Measurements from ENCODE around the gene HEYL.

Gene HEYL

DNA sequence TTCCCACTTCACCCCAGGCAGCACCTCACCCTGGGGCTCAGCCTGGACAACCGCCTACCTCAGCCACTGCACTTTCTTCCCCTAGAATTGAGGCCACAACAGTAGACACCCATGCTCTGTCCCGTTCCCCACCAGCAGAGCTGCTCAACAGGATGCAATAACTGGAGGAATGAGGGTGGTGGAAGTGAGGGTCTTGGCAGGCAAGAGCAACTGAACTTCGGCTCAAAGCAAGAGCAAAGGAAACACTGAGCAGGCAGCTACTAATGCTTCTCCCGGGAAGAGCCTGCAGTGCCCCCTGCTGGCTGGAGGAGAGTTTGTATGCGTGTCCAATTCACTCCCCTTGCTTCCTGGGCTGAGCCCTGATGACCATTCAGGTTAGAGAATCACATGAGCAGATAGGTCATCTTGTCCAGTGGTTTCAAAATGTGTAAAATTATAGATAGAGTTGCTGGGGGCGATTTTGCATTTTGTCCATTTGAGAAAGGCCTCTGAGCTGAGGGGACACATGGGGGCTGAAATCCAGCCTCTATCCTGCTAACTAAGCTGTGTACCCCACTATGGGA, 18.6 kb upstream of the HEYL start:
- no peaks in the 10 kb centered on the region for H3K27me3 ChIP-seq (ENCODE audit: low read depth)
- peak overlapping the region; percentile 14 for H3K4me3 ChIP-seq
- no peaks in the 10 kb centered on the region for H3K9me3 ChIP-seq
- peaks cover 3% of the 10 kb centered on the region; the same call in 1 of the 2 replicates for H3K4me1 ChIP-seq
- DNase-seq (ENCODE audit: low spot score in 2 of 2) = peak; percentile 77 to 86
- in situ Hi-C loops (cut with MboI; ENCODE audit: low sequenced_read_pairs) = no loop called here
- H3K36me3 ChIP-seq (replicated peaks) = no peaks in the 10 kb centered on the region

DNA sequence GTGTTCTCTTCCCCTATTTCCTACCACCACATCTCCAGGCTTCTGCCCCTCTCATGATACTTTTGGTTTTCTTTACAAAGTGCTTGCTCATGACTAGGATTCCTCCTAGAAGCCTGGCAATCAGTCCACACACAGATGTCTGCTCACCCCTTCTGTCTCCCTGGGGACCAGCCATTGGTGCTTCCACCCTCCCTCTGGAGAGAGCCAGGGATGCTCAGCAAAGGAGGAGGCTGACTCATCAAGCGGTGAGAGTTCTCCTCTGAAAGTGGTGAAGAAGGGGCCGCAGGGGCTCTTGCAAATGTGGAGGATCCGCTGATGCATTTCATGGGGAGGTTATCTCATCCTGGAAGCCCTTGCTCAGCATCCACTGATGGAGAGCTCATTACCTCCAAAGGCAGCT, 18.0 kb upstream of the HEYL start:
- no peaks in the 10 kb centered on the region for H3K36me3 ChIP-seq (replicated peaks)
- DNase-seq (ENCODE audit: low spot score in 2 of 2) = no peak
- H3K4me3 ChIP-seq = no peak overlapping the region
- no peaks in the 10 kb centered on the region for H3K9me3 ChIP-seq
- in situ Hi-C loops (cut with MboI; ENCODE audit: low sequenced_read_pairs) = no loop called here
- H3K4me1 ChIP-seq = peaks cover 3% of the 10 kb centered on the region; the same call in 1 of the 2 replicates
- no peaks in the 10 kb centered on the region for H3K27me3 ChIP-seq (ENCODE audit: low read depth)

DNA sequence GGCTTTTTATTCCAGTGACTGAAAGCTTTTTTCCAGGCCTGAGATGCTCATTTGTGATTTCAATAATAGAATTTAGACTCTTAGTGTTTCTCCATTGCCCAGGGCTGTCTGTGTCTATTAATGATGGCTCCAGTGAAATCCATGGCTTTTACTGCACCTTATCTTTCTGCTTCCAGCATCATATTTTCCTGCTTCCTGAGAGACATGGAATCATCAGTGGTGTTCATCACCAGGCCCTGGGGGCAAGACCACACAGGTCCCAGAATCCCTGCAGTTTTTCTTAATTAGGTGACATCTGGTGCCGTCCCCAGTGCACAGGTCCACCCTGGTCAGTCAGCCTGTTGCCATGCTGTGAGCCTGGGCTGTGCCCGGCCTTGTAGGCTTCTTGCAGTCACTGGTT, 16.9 kb upstream of the HEYL start:
- H3K4me3 ChIP-seq = no peak overlapping the region
- H3K27me3 ChIP-seq (ENCODE audit: low read depth) = no peaks in the 10 kb centered on the region
- H3K36me3 ChIP-seq (replicated peaks) = no peaks in the 10 kb centered on the region
- peaks cover 3% of the 10 kb centered on the region; the same call in 1 of the 2 replicates for H3K4me1 ChIP-seq
- in situ Hi-C loops (cut with MboI; ENCODE audit: low sequenced_read_pairs) = no loop called here
- H3K9me3 ChIP-seq = no peaks in the 10 kb centered on the region
- no peak for DNase-seq (ENCODE audit: low spot score in 2 of 2)

DNA sequence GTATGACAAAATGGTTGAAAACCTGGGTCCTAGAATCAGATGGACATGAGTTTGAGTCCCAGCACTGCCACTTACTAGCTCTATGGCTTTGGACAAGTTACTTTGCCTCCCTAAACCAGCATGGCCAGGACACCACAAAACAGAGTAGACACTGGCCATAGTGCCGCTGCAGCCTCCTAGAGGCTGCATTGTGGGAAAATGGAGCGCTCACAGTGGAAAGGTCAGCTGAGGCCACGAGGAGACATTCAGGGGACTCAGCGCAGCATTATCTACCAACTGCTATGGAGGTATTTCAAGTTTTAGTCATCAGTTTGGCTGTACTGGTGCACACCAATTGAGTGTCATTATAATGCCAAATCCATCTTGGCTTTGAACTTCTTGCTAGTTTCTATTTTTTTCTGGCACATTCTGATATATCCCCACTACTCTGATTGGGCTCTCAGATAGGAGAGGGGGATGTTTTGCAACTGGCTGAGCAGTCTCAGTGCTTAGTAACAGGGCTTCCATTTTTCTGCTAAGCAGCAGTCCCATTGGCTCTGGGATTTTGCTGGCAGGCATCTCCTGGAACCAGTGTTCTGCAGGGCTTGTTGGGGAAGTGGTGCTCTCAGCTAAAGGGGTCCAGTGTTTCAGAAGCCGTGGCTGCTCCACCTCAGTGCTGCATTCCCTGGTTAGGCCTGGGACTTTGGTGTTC, 16.3 kb upstream of the HEYL start:
- H3K4me3 ChIP-seq = no peak overlapping the region
- in situ Hi-C loops (cut with MboI; ENCODE audit: low sequenced_read_pairs) = no loop called here
- DNase-seq (ENCODE audit: low spot score in 2 of 2) = no peak
- no peaks in the 10 kb centered on the region for H3K36me3 ChIP-seq (replicated peaks)
- no peaks in the 10 kb centered on the region for H3K9me3 ChIP-seq
- H3K27me3 ChIP-seq (ENCODE audit: low read depth) = no peaks in the 10 kb centered on the region
- H3K4me1 ChIP-seq = peaks cover 3% of the 10 kb centered on the region; the same call in 1 of the 2 replicates

DNA sequence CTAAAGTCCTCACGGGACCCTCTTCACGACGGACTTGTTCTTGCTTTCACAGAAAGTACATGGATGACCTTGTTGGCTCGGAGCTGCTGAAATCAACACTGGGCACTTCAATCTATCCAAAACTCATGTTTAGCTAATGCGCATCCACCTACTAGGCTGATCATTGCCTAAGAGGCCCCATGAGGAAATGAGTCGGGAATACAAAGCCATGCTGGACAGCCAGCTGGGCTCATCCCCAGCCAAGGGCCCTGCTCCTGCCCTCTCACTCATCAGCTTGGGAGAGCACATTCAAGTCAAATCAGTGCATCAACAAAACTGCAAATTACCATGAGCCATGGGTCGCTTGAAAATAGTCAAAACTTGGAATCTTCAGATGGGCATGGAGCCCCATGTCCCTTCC, 14.8 kb upstream of the HEYL start:
- peaks cover 3% of the 10 kb centered on the region; the same call in 1 of the 2 replicates for H3K4me1 ChIP-seq
- DNase-seq (ENCODE audit: low spot score in 2 of 2) = no peak
- no peaks in the 10 kb centered on the region for H3K27me3 ChIP-seq (ENCODE audit: low read depth)
- in situ Hi-C loops (cut with MboI; ENCODE audit: low sequenced_read_pairs) = no loop called here
- no peaks in the 10 kb centered on the region for H3K36me3 ChIP-seq (replicated peaks)
- no peak overlapping the region for H3K4me3 ChIP-seq
- no peaks in the 10 kb centered on the region for H3K9me3 ChIP-seq

DNA sequence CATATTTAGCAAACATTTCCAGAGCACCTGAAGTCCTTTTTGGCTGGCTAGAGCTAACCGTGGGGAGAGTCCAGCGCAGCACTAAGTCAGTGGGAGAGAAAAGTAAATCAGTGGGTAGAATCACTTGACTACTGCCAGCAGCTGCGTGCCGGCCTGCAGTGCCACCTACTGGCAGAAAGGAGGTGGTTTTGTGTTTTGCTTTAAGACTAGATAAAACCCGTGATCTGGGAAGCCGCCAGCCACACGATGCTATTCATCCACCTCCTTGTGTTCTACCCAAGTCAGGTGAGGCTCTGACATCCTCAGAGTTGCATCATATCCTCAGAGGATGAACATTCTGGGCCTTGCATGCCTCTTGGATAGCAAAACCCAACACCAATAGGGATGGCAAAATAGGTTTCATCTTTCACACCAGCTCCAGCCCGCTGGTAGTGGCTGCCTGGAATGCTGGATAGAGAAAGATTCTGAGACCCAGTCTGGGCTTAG, 14.1 kb upstream of the HEYL start:
- in situ Hi-C loops (cut with MboI; ENCODE audit: low sequenced_read_pairs) = no loop called here
- Histone ChIP-seq H3K36me3 (replicated peaks) (no peaks in the 10 kb centered on the region), H3K4me3 (no peak overlapping the region), H3K27me3 (ENCODE audit: low read depth) (no peaks in the 10 kb centered on the region), H3K9me3 (no peaks in the 10 kb centered on the region), H3K4me1 (peaks cover 3% of the 10 kb centered on the region; the same call in 1 of the 2 replicates)
- DNase-seq (ENCODE audit: low spot score in 2 of 2) = peak; percentile 67 to 81

DNA sequence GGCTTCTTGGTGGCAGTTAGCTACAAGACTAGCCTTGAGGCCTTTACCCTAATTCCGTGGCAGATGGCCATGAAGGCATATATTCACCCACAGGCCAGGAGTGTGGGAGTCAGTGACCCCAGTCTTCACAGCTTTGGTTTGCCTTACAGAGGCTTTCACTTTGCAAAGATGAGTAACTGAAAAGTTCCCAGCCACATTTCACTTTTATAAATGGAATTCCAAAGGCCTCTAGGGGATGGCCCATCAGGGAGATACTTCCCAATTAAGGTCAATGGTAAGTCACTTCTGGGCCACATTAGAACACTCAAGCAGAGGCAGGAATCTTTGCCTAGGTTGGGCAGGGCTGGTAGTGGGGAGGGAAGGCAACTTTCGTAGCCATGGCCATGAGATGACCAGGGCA, 13.1 kb upstream of the HEYL start:
- Histone ChIP-seq H3K9me3 (no peaks in the 10 kb centered on the region), H3K4me1 (no peaks in the 10 kb centered on the region; the same call in 1 of the 2 replicates), H3K36me3 (replicated peaks) (no peaks in the 10 kb centered on the region), H3K27me3 (ENCODE audit: low read depth) (no peaks in the 10 kb centered on the region), H3K4me3 (no peak overlapping the region)
- DNase-seq (ENCODE audit: low spot score in 2 of 2) = no peak
- in situ Hi-C loops (cut with MboI; ENCODE audit: low sequenced_read_pairs) = no loop called here

DNA sequence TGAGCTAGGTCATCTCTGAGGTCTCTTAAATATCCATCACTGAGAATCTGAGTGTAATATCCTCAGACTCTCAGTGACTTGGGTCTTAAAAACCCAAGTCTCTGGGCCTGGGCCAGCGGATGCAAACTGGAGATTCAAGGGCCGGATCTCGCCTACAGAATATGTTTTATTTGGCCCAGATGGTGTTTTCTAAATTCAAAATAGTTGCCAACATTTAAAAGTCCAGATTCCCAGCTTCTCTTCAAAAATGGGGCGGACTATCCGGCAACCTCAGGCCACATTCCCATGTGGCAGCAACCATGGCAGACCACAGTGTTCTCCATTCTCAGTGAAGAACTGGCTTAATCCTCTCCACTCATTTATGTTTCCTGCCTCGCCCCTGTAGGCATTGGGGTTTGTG, 12.7 kb upstream of the HEYL start:
- Histone ChIP-seq H3K4me3 (no peak overlapping the region), H3K4me1 (no peaks in the 10 kb centered on the region), H3K27me3 (ENCODE audit: low read depth) (no peaks in the 10 kb centered on the region), H3K36me3 (replicated peaks) (no peaks in the 10 kb centered on the region), H3K9me3 (no peaks in the 10 kb centered on the region)
- in situ Hi-C loops (cut with MboI; ENCODE audit: low sequenced_read_pairs) = no loop called here
- DNase-seq (ENCODE audit: low spot score in 2 of 2) = no peak

DNA sequence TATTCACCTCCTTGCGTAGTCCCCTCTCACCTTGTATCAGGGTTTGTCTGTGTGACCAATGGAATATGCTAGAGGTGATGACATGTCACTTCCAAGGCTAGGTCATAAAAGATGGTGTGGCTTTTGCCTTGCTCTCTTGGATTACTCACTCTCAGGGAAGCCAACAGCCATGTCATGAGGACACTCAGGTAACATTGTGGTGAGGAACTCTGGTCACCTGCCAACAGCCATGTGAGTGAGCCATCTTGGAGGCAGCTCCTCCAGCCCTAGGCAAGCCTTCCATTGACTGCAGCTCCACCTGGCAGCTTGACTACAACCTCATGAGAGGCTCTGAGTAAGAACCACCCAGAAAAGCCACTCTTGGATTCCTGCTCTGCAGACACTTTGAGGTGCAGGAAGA, 11.0 kb upstream of the HEYL start:
- in situ Hi-C loops (cut with MboI; ENCODE audit: low sequenced_read_pairs) = no loop called here
- Histone ChIP-seq H3K36me3 (replicated peaks) (no peaks in the 10 kb centered on the region), H3K9me3 (no peaks in the 10 kb centered on the region), H3K4me3 (no peak overlapping the region), H3K27me3 (ENCODE audit: low read depth) (no peaks in the 10 kb centered on the region), H3K4me1 (no peaks in the 10 kb centered on the region)
- no peak for DNase-seq (ENCODE audit: low spot score in 2 of 2)

DNA sequence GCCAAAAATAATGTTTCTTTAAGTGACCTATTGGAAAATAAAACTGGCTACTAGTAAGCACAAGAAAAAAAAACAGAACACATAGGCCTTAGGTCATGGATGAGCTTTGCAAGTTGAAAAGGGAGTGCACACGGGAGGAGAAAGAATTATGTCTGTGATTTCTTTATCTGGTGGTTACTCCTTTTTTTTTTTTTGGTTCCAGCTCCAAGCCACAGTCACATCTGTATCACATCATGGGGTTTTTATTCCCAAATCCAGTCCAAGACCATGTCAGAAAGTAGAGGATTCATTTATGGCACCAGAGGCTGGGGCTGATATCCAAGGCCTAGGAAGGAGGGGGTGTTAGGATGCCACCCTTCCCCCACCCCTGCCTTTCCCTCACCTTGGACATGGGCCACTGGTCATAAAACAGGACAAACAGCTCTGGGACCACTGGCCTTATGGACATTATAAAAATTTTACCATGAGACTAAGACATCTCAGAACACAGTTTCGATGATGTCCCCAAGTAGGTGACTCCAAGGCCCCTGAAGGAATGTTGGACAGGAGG, 10.3 kb upstream of the HEYL start:
- H3K9me3 ChIP-seq = no peaks in the 10 kb centered on the region
- DNase-seq (ENCODE audit: low spot score in 2 of 2) = no peak
- in situ Hi-C loops (cut with MboI; ENCODE audit: low sequenced_read_pairs) = no loop called here
- no peak overlapping the region for H3K4me3 ChIP-seq
- no peaks in the 10 kb centered on the region for H3K4me1 ChIP-seq
- H3K36me3 ChIP-seq (replicated peaks) = no peaks in the 10 kb centered on the region
- no peaks in the 10 kb centered on the region for H3K27me3 ChIP-seq (ENCODE audit: low read depth)

DNA sequence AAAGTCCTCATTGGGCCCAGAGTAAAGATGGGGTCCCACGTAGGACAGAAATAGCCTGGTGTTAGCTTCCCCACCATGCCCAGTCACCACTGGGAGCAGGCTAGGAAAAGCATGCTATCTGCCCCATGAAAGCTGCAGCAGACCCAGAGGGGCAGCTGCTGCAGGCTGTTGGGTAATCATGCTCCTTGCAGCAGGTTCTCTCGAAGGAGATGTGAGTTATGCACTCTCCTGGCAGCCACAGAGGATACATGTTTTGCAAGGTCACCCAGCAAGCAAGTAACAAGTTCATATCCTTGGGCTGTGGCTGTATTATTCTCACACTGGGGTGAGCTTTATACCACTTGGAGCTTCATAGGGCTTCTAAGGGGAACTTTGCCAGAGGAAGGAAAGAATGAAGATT, 9.1 kb upstream of the HEYL start:
- no peak for DNase-seq (ENCODE audit: low spot score in 2 of 2)
- in situ Hi-C loops (cut with MboI; ENCODE audit: low sequenced_read_pairs) = no loop called here
- no peak overlapping the region for H3K4me3 ChIP-seq
- H3K36me3 ChIP-seq (replicated peaks) = no peaks in the 10 kb centered on the region
- H3K27me3 ChIP-seq (ENCODE audit: low read depth) = no peaks in the 10 kb centered on the region
- no peaks in the 10 kb centered on the region for H3K9me3 ChIP-seq
- no peaks in the 10 kb centered on the region for H3K4me1 ChIP-seq

DNA sequence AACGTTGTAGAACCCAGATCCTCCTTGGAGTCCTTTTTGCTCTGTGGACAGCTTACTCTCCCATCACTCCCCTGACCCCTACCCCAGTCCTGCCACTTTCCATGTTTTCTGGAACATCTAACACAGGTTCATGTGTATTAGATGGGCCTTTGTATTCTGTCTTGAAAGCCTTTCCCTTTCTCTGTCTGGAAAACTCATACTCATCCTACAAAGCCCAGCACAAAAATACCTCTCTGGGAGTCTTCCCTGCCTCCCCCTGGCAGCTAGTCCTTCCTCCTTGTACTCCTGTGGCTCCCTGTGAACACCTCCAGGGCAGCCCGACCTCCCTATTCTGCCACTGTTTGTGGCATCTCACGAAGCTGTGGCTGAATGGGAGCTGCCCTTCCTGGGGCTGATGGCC, 7.8 kb upstream of the HEYL start:
- in situ Hi-C loops (cut with MboI; ENCODE audit: low sequenced_read_pairs) = no loop called here
- Histone ChIP-seq H3K9me3 (no peaks in the 10 kb centered on the region), H3K4me3 (no peak overlapping the region), H3K4me1 (no peaks in the 10 kb centered on the region), H3K27me3 (ENCODE audit: low read depth) (no peaks in the 10 kb centered on the region), H3K36me3 (replicated peaks) (no peaks in the 10 kb centered on the region)
- no peak for DNase-seq (ENCODE audit: low spot score in 2 of 2)

DNA sequence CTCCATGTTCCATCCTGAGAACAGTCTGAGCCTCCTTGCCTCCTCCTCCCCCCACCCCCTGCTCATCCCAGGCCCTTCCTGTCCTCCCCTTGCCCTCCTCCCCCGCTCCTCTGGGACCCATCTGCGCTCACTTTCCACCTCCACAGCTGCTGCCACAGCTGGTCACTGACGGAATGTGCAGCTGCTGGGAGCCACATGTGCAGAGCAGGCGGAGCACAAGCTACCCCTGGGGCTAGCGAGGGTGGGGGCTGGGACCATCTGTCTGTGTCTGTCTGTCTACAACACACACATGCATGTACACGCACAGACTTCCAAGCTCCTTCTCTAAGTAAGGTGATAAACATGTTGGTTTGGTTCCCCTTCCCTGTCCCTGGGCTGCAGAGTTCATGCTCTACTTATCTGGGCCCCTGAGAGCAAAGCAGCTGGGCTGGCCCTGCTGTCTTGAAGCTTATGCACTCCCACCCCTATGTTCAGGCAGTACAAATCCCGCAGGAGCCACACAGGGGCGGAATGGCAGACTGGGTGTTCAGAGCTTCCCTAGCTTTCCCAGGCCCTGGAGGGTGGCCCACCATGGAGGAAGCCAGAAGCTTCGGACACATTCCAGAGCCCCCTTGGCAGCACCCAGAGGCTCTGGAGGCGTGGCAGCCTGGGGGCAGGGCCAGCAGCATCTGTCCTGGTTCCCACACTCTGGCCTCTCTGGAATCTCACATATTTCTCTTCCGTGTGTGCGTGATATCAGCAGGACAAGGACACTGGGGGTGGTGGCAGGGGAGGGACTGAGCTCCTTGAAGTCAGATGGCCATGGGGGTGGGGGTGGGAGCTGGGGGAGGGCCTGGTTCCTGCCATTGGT, 7.0 kb upstream of the HEYL start:
- in situ Hi-C loops (cut with MboI; ENCODE audit: low sequenced_read_pairs) = no loop called here
- Histone ChIP-seq H3K36me3 (replicated peaks) (no peaks in the 10 kb centered on the region), H3K4me1 (0 out of 2 replicates have a peak, but pooled peaks cover under 1% of the 10 kb centered on the region), H3K9me3 (no peaks in the 10 kb centered on the region), H3K4me3 (no peak overlapping the region), H3K27me3 (ENCODE audit: low read depth) (no peaks in the 10 kb centered on the region)
- DNase-seq (ENCODE audit: low spot score in 2 of 2) = peak in 1 of 2 experiments; percentile 47
